ENCODE measurements around the gene HBG1.
A peak's percentile ranks its signal among the peaks of the same experiment; 100 is the strongest.
"Not testable (repeated sequence)": the region's sequence is repeated elsewhere in the genome, so short reads cannot be mapped to it uniquely, and the experiment has no call there.

Gene HBG1

DNA sequence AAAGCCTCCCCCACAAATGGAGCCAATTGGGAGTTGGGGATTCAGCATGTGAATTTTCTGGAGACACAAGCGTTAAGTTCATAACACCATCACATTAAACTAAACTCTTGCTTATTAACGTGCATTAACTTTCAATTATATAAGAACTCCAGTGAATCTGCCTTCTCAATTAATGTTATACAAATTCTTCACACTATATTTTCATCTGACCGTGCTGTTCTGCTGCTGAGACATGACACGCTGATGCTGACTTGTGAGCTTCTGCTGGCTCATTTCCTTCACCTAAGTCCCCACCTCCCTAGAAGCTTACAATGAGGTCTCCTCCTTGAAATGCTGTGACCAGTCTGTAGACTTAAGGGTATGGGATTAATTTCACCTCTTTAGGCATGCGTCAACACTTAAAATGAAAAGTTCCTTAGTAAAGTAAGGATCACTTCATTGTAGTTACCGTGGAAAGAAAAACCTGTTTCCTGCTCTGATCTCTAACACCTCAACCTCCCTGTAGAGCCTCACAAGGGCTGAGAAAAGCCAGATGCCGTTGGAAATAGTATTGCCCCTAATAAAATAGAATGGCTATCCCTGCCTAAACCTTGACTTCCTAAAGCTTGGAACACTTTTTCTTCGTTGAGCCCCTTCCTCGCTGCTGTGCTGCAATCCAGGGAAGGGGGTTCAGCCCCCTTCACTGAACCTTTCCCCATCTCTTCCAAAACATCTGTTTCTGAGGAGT lies 2.7 kb upstream of the HBG1 start:
- in situ Hi-C loops (cut with MboI; ENCODE audit: low pct_unique_long_range_greater_than_20kb, low sequenced_read_pairs), result no loop called here
- no peak for DNase-seq

DNA sequence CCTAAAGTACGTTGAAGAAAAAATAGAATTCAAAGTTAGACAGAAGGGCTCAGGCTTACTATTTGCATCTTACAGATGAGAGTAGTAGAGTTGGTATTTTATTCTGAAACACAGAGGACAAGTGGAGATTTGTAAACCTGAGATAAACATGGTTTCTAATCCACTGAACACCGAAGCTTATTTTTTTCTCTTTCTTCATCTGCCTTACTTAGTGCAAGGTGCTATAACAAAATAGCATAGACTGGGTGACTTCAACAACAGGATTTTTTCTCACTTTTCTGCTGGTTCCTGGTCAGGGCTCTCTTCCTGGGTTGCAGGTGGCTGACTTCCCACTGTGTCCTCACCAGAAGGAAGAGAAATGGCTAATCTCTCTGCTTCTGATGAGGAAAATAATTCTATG lies 2.1 kb upstream of the HBG1 start:
- DNase-seq, result no peak

DNA sequence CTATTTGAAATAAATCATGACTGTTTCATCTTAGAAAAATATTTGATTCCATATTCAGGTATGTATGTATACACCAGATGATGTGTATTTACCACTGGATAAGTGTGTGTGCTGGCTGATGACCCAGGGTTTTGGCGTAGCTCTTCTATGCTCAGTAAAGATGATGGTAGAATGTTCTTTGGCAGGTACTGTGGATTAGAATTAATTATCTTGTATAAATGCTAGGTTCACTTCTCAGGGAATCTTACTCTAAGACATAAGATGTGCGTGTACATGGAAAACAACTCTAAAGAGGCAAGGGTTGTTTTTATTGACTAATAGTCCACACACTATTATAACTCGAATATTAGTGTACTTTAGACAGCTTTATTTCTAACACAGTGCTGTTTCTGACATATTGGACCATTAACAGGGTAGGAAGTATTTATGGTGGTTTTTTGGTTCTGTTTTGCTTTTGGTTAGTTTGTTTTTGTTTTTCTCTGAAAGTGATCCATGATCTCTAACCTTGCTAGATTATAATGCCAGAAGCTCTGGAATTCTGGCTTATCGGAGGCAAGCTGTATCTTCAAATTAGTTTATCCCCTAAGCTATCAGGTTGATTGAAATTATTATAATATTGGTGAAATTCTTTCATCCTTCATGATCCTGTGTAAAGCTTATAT lies 1.0 kb upstream of the HBG1 start:
- no peak for DNase-seq
- in situ Hi-C loops (cut with MboI; ENCODE audit: low pct_unique_long_range_greater_than_20kb, low sequenced_read_pairs), result no loop called here

More for the DNA sequence above, 2.1 kb upstream of the HBG1 start:
- in situ Hi-C loops (cut with MboI; ENCODE audit: low pct_unique_long_range_greater_than_20kb, low sequenced_read_pairs), result no loop called here

DNA sequence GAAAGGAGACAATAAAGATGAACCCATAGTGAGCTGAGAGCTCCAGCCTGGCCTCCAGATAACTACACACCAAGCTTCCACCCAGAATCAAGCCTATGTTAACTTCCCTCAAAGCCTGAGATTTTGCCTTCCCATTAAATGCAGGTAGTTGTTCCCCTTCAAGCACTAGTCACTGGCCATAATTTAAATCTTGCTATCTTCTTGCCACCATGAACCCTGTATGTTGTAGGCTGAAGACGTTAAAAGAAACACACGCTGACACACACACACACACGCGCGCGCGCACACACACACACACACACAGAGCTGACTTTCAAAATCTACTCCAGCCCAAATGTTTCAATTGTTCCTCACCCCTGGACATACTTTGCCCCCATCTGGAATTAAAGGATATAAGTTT lies 1.2 kb downstream of the HBG1 start:
- in situ Hi-C loops (cut with MboI; ENCODE audit: low pct_unique_long_range_greater_than_20kb, low sequenced_read_pairs); DNase-seq: not testable (repeated sequence)

DNA sequence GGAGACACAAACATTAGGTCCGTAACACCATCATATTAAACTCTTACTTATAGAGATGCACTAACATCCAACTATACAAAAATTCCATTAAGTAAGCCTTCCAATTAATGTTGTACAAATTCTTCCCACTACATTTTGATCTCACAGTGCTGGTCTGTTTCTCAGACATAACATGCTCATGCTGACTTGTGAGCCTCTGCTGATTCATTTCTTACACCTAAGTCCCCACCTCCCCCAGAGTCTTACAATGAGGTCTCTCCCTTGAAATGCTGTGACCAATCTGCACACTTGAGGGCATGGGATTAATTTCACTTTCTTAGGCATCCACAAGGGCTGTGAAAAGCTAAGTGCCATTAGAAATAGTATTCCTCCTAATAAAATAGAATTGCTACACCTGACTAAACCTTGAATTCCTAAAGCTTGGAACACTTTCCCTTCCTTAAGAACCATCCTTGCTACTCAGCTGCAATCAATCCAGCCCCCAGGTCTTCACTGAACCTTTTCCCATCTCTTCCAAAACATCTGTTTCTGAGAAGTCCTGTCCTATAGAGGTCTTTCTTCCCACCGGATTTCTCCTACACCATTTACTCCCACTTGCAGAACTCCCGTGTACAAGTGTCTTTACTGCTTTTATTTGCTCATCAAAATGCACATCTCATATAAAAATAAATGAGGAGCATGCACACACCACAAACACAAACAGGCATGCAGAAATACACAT lies 2.0 kb downstream of the HBG1 start:
- in situ Hi-C loops (cut with MboI; ENCODE audit: low pct_unique_long_range_greater_than_20kb, low sequenced_read_pairs), result no loop called here
- no peak for DNase-seq

DNA sequence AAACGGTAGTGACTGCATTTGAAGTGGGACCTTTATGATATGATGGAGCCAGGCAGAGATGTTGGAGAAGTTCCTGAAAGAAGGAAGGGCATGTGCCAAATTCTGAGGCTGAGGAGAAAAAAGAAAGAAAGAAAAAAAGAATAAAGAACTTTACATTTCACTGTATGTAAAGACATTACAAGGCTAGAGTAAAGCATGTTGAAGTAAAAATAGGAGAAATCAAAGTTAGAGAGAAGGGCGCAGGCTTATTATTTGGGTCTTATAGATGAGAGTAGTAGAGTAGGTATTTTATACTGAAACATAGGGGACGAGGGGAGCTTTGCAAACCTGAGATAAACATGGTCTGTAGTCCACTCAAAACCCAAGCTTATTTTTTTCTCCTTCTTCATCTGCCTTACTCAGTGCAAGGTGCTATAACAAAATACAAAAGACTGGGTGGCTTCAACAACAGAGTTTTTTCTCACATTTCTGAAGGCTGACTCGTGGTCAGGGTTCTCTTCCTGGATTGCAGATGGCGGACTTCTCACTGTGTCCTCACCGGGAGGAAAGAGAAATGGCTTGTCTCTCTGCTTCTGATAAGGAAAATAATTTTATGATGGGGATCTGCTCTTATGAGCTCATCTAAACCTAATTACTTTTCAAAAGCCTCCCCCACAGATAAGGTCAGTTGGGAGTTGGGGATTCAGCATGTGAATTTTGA lies 2.7 kb downstream of the HBG1 start:
- no peak for DNase-seq
- in situ Hi-C loops (cut with MboI; ENCODE audit: low pct_unique_long_range_greater_than_20kb, low sequenced_read_pairs), result no loop called here

DNA sequence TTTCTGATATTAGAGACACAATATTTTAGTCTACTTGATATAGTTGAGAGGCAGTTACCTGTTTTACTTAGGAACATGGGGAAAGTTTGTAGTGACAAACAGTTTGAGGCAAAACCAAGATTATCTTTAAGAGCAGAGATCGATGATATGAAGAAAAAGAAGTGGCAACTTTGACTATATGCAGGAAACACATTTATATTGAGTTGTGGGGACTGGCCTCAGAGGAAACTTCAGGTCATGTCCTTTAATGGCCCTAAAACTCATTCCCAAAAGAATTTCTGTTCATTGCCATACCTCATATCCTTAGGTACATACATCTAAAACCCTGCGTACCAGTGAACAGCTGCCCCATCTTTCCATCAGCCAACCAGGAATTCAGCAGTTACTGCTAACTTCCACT lies 4.5 kb downstream of the HBG1 start:
- in situ Hi-C loops (cut with MboI; ENCODE audit: low pct_unique_long_range_greater_than_20kb, low sequenced_read_pairs), result no loop called here
- DNase-seq, result no peak

DNA sequence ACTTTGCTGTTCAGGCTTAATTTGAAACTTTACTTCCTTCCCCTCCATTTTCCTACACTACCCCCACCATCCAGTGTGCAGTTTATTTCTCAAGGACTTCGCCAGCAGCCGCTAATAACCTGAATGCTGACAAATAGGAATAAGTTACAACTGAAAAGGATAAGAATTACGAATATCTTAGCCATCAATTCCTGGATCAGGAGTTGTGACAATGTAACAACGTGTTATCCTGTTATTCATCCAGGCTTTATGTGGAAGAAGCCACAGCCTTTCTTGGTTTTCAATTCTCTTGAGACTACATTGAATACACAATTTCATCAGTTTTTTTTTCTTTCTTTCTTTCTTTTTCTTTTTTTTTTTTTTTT lies 5.9 kb downstream of the HBG1 start:
- no peak for DNase-seq
- in situ Hi-C loops (cut with MboI; ENCODE audit: low pct_unique_long_range_greater_than_20kb, low sequenced_read_pairs), result no loop called here

DNA sequence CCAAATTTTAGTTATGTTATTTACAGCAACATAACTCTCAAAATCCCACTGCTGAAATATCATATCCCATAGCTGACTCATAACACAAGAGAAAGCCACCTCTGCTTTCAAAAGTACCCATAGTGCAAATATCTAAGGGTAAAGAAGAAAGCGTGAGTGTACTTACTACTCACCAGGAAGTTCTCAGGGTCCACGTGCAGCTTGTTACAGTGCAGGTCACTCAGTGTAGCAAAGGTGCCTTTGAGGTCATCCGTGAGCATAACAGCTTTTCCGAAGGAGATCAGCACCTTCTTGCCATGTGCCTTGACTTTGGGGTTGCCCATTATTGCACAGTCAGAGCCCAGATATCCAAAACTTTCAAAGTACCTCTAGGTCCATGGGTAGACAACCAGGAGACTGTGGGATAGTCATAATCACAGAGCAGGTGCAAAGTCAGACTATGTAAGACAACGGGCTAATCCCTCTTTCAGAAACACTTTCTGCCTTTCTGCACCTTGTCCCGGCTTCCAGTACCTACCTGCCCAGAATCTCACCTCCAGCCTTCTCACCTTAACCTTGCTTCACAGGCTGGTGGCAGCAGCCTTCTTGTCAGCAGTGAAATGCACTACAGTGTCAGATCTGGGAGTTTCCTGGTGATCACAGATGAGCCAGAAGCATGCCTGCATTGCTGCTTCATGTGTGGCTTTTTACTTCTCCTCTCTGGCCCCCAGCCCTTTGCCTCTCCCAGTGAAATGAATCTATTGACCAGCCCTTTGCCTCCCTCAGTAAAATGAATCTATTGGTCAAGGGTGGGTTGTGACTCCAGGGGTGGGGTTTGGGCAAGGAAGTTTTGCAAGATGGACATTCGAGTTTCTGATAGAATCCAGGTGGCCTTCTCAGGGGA lies 6.5 kb downstream of the HBG1 start:
- DNase-seq, result no peak
- in situ Hi-C loops (cut with MboI; ENCODE audit: low pct_unique_long_range_greater_than_20kb, low sequenced_read_pairs), result no loop called here

DNA sequence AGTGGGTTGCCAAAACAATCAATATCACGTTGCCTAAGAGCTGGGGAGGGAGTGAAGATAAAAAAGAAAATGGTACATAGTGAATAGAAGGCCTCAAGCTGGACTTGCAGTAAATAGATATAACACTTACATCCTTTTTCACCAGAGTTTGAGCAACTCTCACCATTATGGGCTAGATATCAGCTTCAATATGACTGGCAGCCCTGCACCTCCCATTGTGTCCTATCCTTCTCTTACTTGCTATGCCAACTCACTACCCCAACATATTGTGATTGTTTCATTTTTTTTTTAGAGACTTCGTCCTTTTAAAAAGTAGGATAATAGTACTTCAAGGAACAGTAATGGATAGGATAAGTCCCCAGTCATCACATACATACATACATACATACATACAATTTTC lies 7.4 kb downstream of the HBG1 start:
- no peak for DNase-seq

DNA sequence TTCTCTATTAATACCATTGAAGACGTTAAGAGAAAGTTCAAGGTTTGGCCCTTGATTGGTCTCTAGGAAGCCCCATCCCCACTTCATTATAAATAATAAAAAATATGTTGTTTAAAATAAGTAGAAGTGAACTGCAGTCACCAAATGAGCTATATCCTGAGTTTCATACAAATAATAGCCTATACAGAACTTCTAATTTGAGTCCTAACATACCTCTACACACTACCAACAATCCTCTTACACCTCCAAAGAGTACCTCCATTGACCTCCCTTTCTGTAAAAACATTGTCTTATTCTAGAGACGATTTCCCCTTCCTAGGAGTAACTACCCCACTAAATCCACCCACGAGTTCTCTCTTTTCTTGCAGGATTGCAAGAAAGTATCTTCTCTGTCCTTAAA lies 8.2 kb downstream of the HBG1 start:
- no peak for DNase-seq
- in situ Hi-C loops (cut with MboI; ENCODE audit: low pct_unique_long_range_greater_than_20kb, low sequenced_read_pairs), result no loop called here

More for the DNA sequence above, 7.4 kb downstream of the HBG1 start:
- in situ Hi-C loops (cut with MboI; ENCODE audit: low pct_unique_long_range_greater_than_20kb, low sequenced_read_pairs), result no loop called here

DNA sequence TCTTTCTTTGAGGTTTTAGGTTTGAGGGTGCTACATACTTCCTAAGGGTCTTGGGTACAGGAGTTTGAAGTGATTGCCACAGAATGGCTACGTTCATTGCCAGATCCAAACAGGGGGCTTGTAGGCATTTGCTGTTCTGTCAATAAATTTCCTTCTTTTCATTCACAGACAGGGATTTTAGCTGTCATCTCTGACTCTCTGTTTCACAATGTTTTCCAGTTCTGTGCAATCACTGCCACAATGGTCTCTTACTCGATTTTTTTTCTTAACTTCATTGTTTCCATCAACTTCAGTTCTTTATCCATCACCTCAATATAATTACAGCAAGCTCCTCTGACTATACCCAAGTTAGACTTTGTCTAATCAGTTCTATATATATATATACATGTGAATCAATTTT lies 9.2 kb downstream of the HBG1 start:
- in situ Hi-C loops (cut with MboI; ENCODE audit: low pct_unique_long_range_greater_than_20kb, low sequenced_read_pairs), result no loop called here

DNA sequence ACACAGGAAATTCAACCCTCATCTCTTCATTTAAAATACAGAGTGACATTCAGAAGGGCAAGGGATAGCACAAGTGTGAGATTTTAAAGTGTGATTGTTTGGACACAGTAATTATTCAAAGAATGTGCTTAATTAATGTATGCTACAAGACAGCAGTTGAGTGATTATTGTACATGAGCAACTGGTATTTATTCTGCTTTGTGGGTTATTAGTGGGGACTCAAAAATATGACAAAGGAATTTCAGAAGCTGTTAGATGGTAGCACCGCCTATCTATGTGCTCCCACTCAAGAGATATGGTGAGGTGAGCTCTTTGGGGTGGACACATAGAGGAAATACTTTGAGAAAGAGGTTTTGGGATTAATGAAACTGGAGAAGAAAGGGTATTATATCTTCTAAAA lies 9.6 kb downstream of the HBG1 start:
- in situ Hi-C loops (cut with MboI; ENCODE audit: low pct_unique_long_range_greater_than_20kb, low sequenced_read_pairs), result no loop called here

More for the DNA sequence above, 9.2 kb downstream of the HBG1 start:
- DNase-seq, result no peak

DNA sequence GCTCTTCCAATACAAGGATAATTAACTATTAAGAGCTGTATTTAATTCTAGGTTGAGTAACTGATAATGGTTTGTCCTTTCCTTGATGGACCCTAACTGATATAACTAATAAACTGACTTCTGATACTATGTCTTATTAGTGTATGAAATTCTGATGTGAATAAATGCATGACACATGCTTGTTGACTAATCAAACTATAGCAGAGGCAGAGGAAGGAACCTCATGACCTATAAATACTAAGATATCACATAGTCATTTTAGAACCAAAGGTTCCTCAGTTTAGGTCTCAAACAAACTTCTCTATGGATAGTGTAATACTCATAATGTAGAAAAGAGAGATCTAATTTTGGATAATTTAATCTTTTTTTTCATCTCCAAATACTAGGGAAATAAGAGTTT lies 10.6 kb downstream of the HBG1 start:
- DNase-seq, result no peak
- in situ Hi-C loops (cut with MboI; ENCODE audit: low pct_unique_long_range_greater_than_20kb, low sequenced_read_pairs), result no loop called here

More for the DNA sequence above, 9.6 kb downstream of the HBG1 start:
- no peak for DNase-seq

DNA sequence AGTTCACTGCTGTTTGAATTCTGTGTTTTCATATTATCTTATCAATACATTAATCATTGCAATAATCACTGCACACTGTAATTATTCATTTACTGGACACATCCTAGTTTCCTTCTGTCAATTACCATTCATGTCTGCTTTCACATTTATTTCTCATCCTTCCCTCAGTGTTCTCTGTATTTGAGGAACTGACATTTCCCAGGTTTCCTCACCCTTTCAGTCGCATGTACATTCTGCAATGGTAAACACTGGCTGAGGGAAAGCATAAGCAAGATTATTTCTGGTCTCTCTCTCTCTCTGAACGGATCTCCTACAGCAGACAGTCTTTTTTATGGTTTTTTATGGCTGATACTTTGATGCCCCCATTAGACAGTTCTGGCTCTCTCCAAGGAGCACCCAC lies 11.2 kb downstream of the HBG1 start:
- in situ Hi-C loops (cut with MboI; ENCODE audit: low pct_unique_long_range_greater_than_20kb, low sequenced_read_pairs), result no loop called here
- DNase-seq, result no peak

DNA sequence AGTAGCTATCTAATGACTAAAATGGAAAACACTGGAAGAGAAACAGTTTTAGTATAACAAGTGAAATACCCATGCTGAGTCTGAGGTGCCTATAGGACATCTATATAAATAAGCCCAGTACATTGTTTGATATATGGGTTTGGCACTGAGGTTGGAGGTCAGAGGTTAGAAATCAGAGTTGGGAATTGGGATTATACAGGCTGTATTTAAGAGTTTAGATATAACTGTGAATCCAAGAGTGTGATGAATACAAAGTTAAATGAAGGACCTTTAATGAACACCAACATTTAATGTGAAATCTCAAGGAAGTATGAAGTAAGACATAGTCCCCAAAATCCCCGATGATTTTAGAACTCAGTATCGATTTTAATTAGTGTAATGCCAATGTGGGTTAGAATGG lies 12.2 kb downstream of the HBG1 start:
- no peak for DNase-seq
- in situ Hi-C loops (cut with MboI; ENCODE audit: low pct_unique_long_range_greater_than_20kb, low sequenced_read_pairs), result no loop called here

DNA sequence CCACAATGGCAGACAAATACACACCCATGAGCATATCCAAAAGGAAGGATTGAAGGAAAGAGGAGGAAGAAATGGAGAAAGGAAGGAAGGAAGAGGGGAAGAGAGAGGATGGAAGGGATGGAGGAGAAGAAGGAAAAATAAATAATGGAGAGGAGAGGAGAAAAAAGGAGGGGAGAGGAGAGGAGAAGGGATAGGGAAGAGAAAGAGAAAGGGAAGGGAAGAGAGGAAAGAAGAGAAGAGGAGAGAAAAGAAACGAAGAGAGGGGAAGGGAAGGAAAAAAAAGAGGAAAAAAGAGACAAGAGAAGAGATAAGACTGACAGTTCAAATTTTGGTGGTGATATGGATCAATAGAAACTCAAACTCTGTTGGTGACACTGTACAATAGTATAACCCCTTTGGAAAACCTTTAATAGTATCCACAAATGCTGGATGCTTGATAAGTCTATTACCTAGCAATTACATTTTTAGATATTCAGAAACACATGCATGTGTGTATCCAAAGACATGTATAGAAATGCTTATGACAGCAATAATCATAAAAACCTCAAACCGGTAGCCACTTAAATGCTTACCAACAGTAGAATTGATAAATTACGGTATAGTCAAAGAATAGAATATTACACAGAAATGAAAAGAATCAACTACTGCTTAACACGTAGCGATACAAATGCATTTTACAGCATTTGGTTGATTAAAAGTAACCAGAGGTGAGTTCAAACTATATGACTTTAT lies 14.1 kb downstream of the HBG1 start:
- in situ Hi-C loops (cut with MboI; ENCODE audit: low pct_unique_long_range_greater_than_20kb, low sequenced_read_pairs), result no loop called here
- DNase-seq, result no peak

DNA sequence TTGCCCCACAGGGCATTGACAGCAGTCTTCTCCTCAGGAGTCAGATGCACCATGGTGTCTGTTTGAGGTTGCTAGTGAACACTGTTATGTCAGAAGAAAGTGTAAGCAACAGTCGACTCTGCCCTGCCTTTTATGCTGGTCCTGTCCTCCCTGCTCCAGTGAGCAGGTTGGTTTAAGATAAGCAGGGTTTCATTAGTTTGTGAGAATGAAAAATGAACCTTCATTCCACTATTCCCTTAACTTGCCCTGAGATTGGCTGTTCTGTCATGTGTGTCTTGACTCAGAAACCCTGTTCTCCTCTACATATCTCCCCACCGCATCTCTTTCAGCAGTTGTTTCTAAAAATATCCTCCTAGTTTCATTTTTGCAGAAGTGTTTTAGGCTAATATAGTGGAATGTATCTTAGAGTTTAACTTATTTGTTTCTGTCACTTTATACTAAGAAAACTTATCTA lies 15.2 kb downstream of the HBG1 start, which contains the start of gene HBD:
Gene HBD (minus strand): TSS at position 103 of the 454 bp plus-strand sequence. CDS start 50 bp downstream, at position 53.
- DNase-seq, result peak; percentile 47
- in situ Hi-C loops (cut with MboI; ENCODE audit: low pct_unique_long_range_greater_than_20kb, low sequenced_read_pairs), result no loop called here
